Adrenal gland (tissue), 12 donors: Measurements from ENCODE around the gene ITGA3. TPM values are rescaled to one million over a fixed set of nuclear protein-coding genes. Genes with fewer than 3 reads are reported as not detected.
A peak's percentile ranks its signal among the peaks of the same experiment; 100 is the strongest.

Experiments
- DNase-seq, 7 donors: peaks; one replicate each; pipeline ENCODE4 v3.0.0-alpha.2; 2019 to 2020
- H3K27ac ChIP-seq, 5 donors: fragments of 200-600 bp; sonication (generic) in 4 of 5; 1 replicate in 3 of 5; 2 replicates in 2 of 5; pipeline versions ENCODE4 v1.5.1 to v1.8.0; 2016 to 2020; ENCODE audit warnings: mild to moderate bottlenecking in 1 of 5
- H3K27me3 ChIP-seq: fragments of 200-600 bp; 2 replicates; pipeline ENCODE4 v1.8.0; 2021
- H3K36me3 ChIP-seq, 2 donors: fragments of 200-600 bp; replicated peaks in 1 of 2; 1 replicate in 1 of 2; 2 replicates in 1 of 2; pipeline versions ENCODE4 v1.5.1 to v1.8.0; 2018 to 2022
- H3K4me1 ChIP-seq, 2 donors: fragments of 200-600 bp; replicated peaks in 1 of 2; 1 replicate in 1 of 2; 2 replicates in 1 of 2; pipeline versions ENCODE4 v1.5.1 to v1.8.0; 2018 to 2021
- H3K4me3 ChIP-seq, 4 donors: fragments of 200-600 bp; sonication (generic) in 3 of 4; one replicate each; pipeline ENCODE4 v1.5.1; 2016 to 2018
- H3K9me3 ChIP-seq, 3 donors: fragments of 200-600 bp; sonication (generic) in 1 of 3; replicated peaks in 1 of 3; 1 replicate in 2 of 3; 2 replicates in 1 of 3; pipeline versions ENCODE4 v1.5.1 to v1.8.0; 2016 to 2021
- CTCF ChIP-seq, 6 experiments: fragments of 450-650 bp in 4 of 6; fragments of 200-600 bp in 2 of 6; sonication (generic) in 1 of 6; IDR thresholded peaks; 1 replicate in 5 of 6; 2 replicates in 1 of 6; pipeline versions ENCODE4 v1.5.1 to v1.8.0; 2016 to 2021; ENCODE audit warnings: antibody characterized with exemption in 6 of 6, mild to moderate bottlenecking in 2 of 6, moderate library complexity in 1 of 6
- POLR2A ChIP-seq, 2 donors: fragments of 450-650 bp; IDR thresholded peaks; one replicate each; pipeline ENCODE4 v1.6.1; 2017; ENCODE audit warnings: antibody characterized with exemption in 2 of 2, mild to moderate bottlenecking in 2 of 2, moderate library complexity in 1 of 2
- WGBS, 4 donors: extraction: QIAGEN DNeasy Blood & Tissue Kit in 2 of 4; methylation state at CpG; one replicate each; pipeline versions ENCODE4 v1.1.5 to v1.1.7; 2013 to 2017; 5-methylcytosine and 5-hydroxymethylcytosine counted together
- intact Hi-C, 2 donors: fragments of 100-400 bp; cut with DNase I; formaldehyde crosslinking; loops; one replicate each; pipeline versions ENCODE4 v1.14.1 to v1.15.0; 2022 to 2023
- polyA plus RNA-seq, 3 donors: library from polyadenylated mRNA; stranded (reverse); fragments of 200-250 nt in 2 of 3; fragments of 350-450 nt in 1 of 3; fragmentation: Illumina TruSeq in 1 of 3; extraction: RNeasy Lipid Tissue Mini Kit (QIAGEN cat#74804) in 1 of 3; gene quantifications; one replicate each; pipeline ENCODE4 v1.2.3, GENCODE V29; 2013 to 2014
- total RNA-seq, 9 donors: library from RNA; depleted of rRNA in 4 of 9; stranded (reverse); fragments of >200 nt in 4 of 9; fragments of 120-200 nt in 1 of 9; fragmentation: NEBNext Ultra II Directional in 1 of 9; extraction: Animal tissue kit (Norgen Biotek cat#: 25700) in 1 of 9; gene quantifications; one replicate each; pipeline versions ENCODE4 v1.1.0 to v1.2.4, GENCODE V29; 2013 to 2023
- donor health status: healthy with polysubstance abuse.
- donor health status: Bipolar disorder and iron deficiency.
- donor health status: DM: yes; HTN: yes; CAD: no.
- donor health status: DM: no; HTN: no; CAD: no.
- donor health status: DM: no; HTN: no; CAD: no.
- donor health status: DM: yes; HTN: yes; CAD: no.

ITGA3 gene
- total and polyA plus RNA-seq, 12 donors: 20.9 to 206 (median 131) TPM

- WGBS, 4 donors: 49 to 61% (median 55%) methylated on average over 8 to 10 of the region's 10 CpGs
- TF ChIP-seq CTCF (IDR thresholded peaks at IDR 0.05) (no peak), POLR2A (IDR thresholded peaks at IDR 0.05) (no peak)
- Histone ChIP-seq H3K9me3 (no peaks in the 10 kb centered on the region), H3K27me3 (no peaks in the 10 kb centered on the region), H3K36me3 (peaks cover 0 to 10% of the 10 kb centered on the region in 2 donors), H3K4me3 (no peak overlapping the region), H3K27ac (peak overlapping the region in 4 of 5 donors; percentile 24 to 93 (median 90)), H3K4me1 (peaks cover 71 to 81% of the 10 kb centered on the region in 2 donors)
- DNase-seq: peak; percentile 72 to 89 (median 88)
- intact Hi-C loops: no loop called here
Observed at GRCh38 chr17:50062293-50063243, 6.7 kb downstream of the ITGA3 start.

GRCh38 chr17:50063561-50064252, 7.8 kb downstream of the ITGA3 start:
- intact Hi-C loops: no loop called here
- 88 to 98% (median 95%) methylated on average over 8 of the region's 8 CpGs for WGBS, 4 donors
- TF ChIP-seq POLR2A (IDR thresholded peaks at IDR 0.05) (no peak), CTCF (IDR thresholded peaks at IDR 0.05) (no peak)
- Histone ChIP-seq H3K36me3 (peaks cover 0 to 20% of the 10 kb centered on the region in 2 donors), H3K27me3 (no peaks in the 10 kb centered on the region), H3K27ac (peak overlapping the region in 4 of 5 donors; percentile 64 to 90 (median 72)), H3K4me1 (peaks cover 60 to 70% of the 10 kb centered on the region in 2 donors), H3K4me3 (no peak overlapping the region), H3K9me3 (no peaks in the 10 kb centered on the region)
- no peak for DNase-seq

DNA sequence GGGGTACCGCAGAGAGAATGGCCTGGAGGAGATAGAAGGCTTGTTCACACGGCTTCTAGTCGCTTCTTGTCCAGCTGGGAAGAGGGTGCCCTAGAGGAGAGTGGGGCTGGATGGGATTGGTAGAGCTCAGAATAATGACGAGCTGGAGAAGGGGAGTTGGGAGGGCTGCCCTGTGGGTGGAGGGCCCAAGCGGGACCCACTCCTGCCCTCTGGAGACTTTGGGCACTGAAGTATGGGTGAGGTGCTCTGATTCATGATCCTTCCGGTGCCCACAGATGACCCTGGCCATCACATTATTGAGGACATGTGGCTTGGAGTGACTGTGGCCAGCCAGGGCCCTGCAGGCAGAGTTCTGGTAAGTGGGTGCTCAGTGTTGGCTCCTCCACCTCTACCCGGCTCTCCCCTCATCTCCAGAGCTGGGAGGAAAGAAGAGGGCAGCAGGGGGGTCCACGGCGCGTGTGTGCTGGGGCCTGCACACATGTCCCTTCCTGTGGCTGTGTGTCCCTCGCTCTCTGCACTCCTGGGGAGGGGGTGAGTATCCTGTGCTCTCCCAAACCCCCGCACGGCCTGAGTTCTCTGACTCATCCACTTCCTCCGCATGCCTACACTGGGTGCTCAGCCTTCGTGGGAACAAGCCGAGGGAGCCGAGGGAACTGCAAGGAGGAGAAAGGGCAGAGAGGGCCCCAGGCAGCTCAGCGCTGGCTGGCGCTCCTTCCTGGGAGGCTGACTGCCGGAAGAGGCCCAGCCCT, 8.5 kb downstream of the ITGA3 start:
- peaks cover 0 to 25% of the 10 kb centered on the region in 2 donors for H3K36me3 ChIP-seq
- no peaks in the 10 kb centered on the region for H3K27me3 ChIP-seq
- intact Hi-C loops: no loop called here
- H3K27ac ChIP-seq: peak overlapping the region in 4 of 5 donors; percentile 64 to 90 (median 72)
- no peaks in the 10 kb centered on the region for H3K9me3 ChIP-seq
- H3K4me3 ChIP-seq: no peak overlapping the region
- WGBS, 4 donors: 41 to 79% (median 43%) methylated on average over 6 to 20 of the region's 20 CpGs
- peaks cover 53 to 63% of the 10 kb centered on the region in 2 donors for H3K4me1 ChIP-seq
- TF ChIP-seq POLR2A (IDR thresholded peaks at IDR 0.05) (peak in 1 of 2 donors; percentile 27), CTCF (IDR thresholded peaks at IDR 0.05) (peak in 1 of 6 experiments; percentile 24)
- DNase-seq: peak in 6 of 7 donors; percentile 69 to 84 (median 78)
